Endothelial cell of umbilical vein (primary cell): ENCODE results near the gene SORCS2. TPM values are rescaled to one million over a fixed set of nuclear protein-coding genes. Genes with fewer than 3 reads are reported as not detected.

Experiments
- BruUV-seq: library from RNA; stranded (reverse); fragments of 400-500 nt; replicated peaks from 2 replicates; lab custom pipeline; 2021; lab: Mats Ljungman, UMichigan
- CTCF ChIA-PET: fragments of 300-600, 350-600 bp; sonication (Branson Sonifier 250); formaldehyde crosslinking; loops from one replicate; lab custom pipeline; 2021; ENCODE audit warnings: antibody characterized with exemption, inconsistent platforms; lab: Charles Lee
- POLR2A ChIA-PET: fragments of 300-600, 350-600 bp; sonication (Branson Sonifier 250); formaldehyde crosslinking; loops from one replicate; lab custom pipeline; 2021; ENCODE audit warnings: antibody characterized with exemption, inconsistent platforms; lab: Charles Lee
- DNase-seq: peaks from one replicate; pipeline ENCODE4 v3.0.0-alpha.2; 2011; ENCODE audit warnings: low read depth, low spot score
- FAIRE-seq: peaks from 2 replicates; lab custom pipeline; 2011; peaks lifted over from hg19 to GRCh38; lab: Jason Lieb, UNC
- H2AFZ ChIP-seq: 2 replicates; pipeline ENCODE4 v1.6.0; 2012; ENCODE audit warnings: low read depth, low read length, control low read depth, inconsistent platforms
- H3K27ac ChIP-seq: 2 replicates; pipeline ENCODE4 v1.5.1; 2011; ENCODE audit warnings: low read depth, mild to moderate bottlenecking, control low read depth, low read length, moderate library complexity; ENCODE audit not compliant: insufficient read depth
- H3K27me3 ChIP-seq, 2 experiments: 2 replicates each; pipeline versions ENCODE4 v1.6.0 to v1.6.1; 2011; ENCODE audit warnings: low read length in 2 of 2, mixed read lengths in 1 of 2; ENCODE audit not compliant: control insufficient read depth in 2 of 2, insufficient read depth in 2 of 2
- H3K36me3 ChIP-seq, 2 experiments: 2 replicates in 1 of 2; 3 replicates in 1 of 2; pipeline ENCODE4 v1.5.1; 2011; ENCODE audit warnings: low read length in 2 of 2, mild to moderate bottlenecking in 1 of 2, moderate library complexity in 1 of 2; ENCODE audit not compliant: control insufficient read depth in 2 of 2, insufficient read depth in 2 of 2; ENCODE audit errors: extremely low read depth in 1 of 2
- H3K4me1 ChIP-seq: 3 replicates; pipeline ENCODE4 v1.5.1; 2011; ENCODE audit warnings: mild to moderate bottlenecking, low read length; ENCODE audit not compliant: control insufficient read depth, insufficient read depth; ENCODE audit errors: extremely low read depth
- H3K4me2 ChIP-seq: 2 replicates; pipeline ENCODE4 v1.6.1; 2011; ENCODE audit warnings: low read length, control low read depth, mixed read lengths; ENCODE audit not compliant: insufficient read depth
- H3K4me3 ChIP-seq, 3 experiments: fragments of 200-600 bp in 1 of 3; sonication (generic), shearing (Covaris generic) in 1 of 3; replicated peaks in 1 of 3; 2 replicates each; pipeline ENCODE4 v1.5.1; 2011 to 2016; ENCODE audit warnings: control low read depth in 3 of 3, low read length in 3 of 3, mild to moderate bottlenecking in 2 of 3, inconsistent platforms in 1 of 3, low read depth in 1 of 3, moderate library complexity in 1 of 3; ENCODE audit not compliant: insufficient read depth in 1 of 3
- H3K79me2 ChIP-seq: 2 replicates; pipeline ENCODE4 v1.6.0; 2012; ENCODE audit warnings: low read length, inconsistent platforms; ENCODE audit not compliant: control insufficient read depth, insufficient read depth
- H3K9ac ChIP-seq: replicated peaks from 2 replicates; pipeline ENCODE3; 2011; ENCODE audit warnings: low read length, control low read depth; ENCODE audit not compliant: insufficient read depth; ENCODE audit errors: extremely low read depth
- H3K9me1 ChIP-seq: replicated peaks from 3 replicates; pipeline ENCODE4 v1.6.0; 2011; ENCODE audit warnings: mild to moderate bottlenecking, low read length; ENCODE audit not compliant: control insufficient read depth, insufficient read depth; ENCODE audit errors: extremely low read depth
- H3K9me3 ChIP-seq: replicated peaks from 2 replicates; pipeline ENCODE4 v1.5.1; 2012; ENCODE audit warnings: low read length, inconsistent platforms; ENCODE audit not compliant: control insufficient read depth, insufficient read depth
- H4K20me1 ChIP-seq: replicated peaks from 2 replicates; pipeline ENCODE3; 2011; ENCODE audit warnings: mild to moderate bottlenecking, low read length; ENCODE audit not compliant: control insufficient read depth, insufficient read depth; ENCODE audit errors: extremely low read depth
- CTCF ChIP-seq, 2 donors: IDR thresholded peaks; 1 replicate in 1 of 2; 2 replicates in 1 of 2; pipeline ENCODE4 v1.5.1; 2011; ENCODE audit warnings: low read length in 2 of 2, mild to moderate bottlenecking in 2 of 2, moderate library complexity in 2 of 2, control low read depth in 1 of 2, inconsistent platforms in 1 of 2, low read depth in 1 of 2; ENCODE audit not compliant: insufficient read depth in 1 of 2; ENCODE audit errors: extremely low read depth in 1 of 2
- EZH2 ChIP-seq: IDR thresholded peaks from 2 replicates; pipeline ENCODE4 v1.6.1; 2012; ENCODE audit warnings: borderline replicate concordance, low read depth, mild to moderate bottlenecking, moderate library complexity, low read length, inconsistent platforms; ENCODE audit not compliant: severe bottlenecking
- GATA2 ChIP-seq: IDR thresholded peaks from 2 replicates; pipeline ENCODE4 v1.7.0; 2011; ENCODE audit warnings: low read depth, mild to moderate bottlenecking, moderate library complexity, mixed read lengths, low read length; ENCODE audit not compliant: insufficient read length, insufficient read depth
- JUN ChIP-seq: IDR thresholded peaks from 2 replicates; pipeline ENCODE4 v1.6.1; 2011; ENCODE audit warnings: borderline replicate concordance, low read depth; ENCODE audit not compliant: insufficient read length, insufficient read depth
- MAX ChIP-seq: IDR thresholded peaks from 2 replicates; pipeline ENCODE4 v1.6.1; 2011; ENCODE audit not compliant: insufficient read depth, insufficient read length
- MYC ChIP-seq: IDR thresholded peaks from one replicate; pipeline ENCODE4 v1.6.1; 2011; ENCODE audit warnings: mild to moderate bottlenecking, low read depth, low read length
- POLR2A ChIP-seq: IDR thresholded peaks from 2 replicates; pipeline ENCODE4 v1.6.1; 2012; ENCODE audit warnings: low read depth, mild to moderate bottlenecking, control low read depth, low read length
- POLR2AphosphoS5 ChIP-seq: IDR thresholded peaks from 2 replicates; pipeline ENCODE4 v1.6.1; 2012; ENCODE audit warnings: low read depth, mild to moderate bottlenecking, control low read depth, low read length, moderate library complexity; ENCODE audit not compliant: insufficient read depth
- dilution Hi-C: fragments of 300-500 bp; cut with MboI; formaldehyde crosslinking; loops from one replicate; pipeline ENCODE4 v1.15.0; 2019; ENCODE audit warnings: low sequenced_read_pairs; ENCODE audit not compliant: extremely low pct_ligation_motif_present
- intact Hi-C: fragments of 100-400 bp; cut with micrococcal nuclease; formaldehyde crosslinking; loops from one replicate; pipeline ENCODE4 v1.10.0; 2022
- polyA plus RNA-seq, 4 experiments: library from polyadenylated mRNA; depleted of rRNA in 3 of 4; stranded (reverse) in 3 of 4; unstranded in 1 of 4; fragments of >200 nt; gene quantifications; 2 replicates each; pipeline versions ENCODE4 v1.2.1 to v1.2.3, GENCODE V29; 2011 to 2012; ENCODE audit warnings: missing spikeins in 1 of 4
- total RNA-seq: library from RNA; stranded (reverse); gene quantifications from 2 replicates; pipeline ENCODE4 v1.2.3, GENCODE V29; 2021

The SORCS2 gene
- total and polyA plus RNA-seq, 2 donors (not counting 3 experiments of a cell fraction or from before 2014, with no cell fraction given), result not detected

- ChIA-PET POLR2A (no interaction called here), CTCF (no interaction called here)
- Histone ChIP-seq H3K9me3 (no peaks in the 10 kb centered on the region), H3K9me1 (no peaks in the 10 kb centered on the region), H3K4me2 (no peak overlapping the region), H3K4me1 (no peaks in the 10 kb centered on the region), H3K27ac (no peak overlapping the region), H4K20me1 (no peaks in the 10 kb centered on the region), H3K36me3 (no peaks in the 10 kb centered on the region), H3K79me2 (no peaks in the 10 kb centered on the region), H3K27me3 (no peaks in the 10 kb centered on the region), H2AFZ (no peak overlapping the region), H3K4me3 (no peak overlapping the region), H3K9ac (no peak overlapping the region)
- BruUV-seq, result no TSS peak
- FAIRE-seq, result no peak
- intact Hi-C loops, result no loop called here
- dilution Hi-C loops, result no loop called here
- TF ChIP-seq GATA2, result no peak
- no peak for TF ChIP-seq JUN
- TF ChIP-seq MYC, result no peak
- TF ChIP-seq POLR2A, result no peak
- TF ChIP-seq EZH2, result no peak
- no peak for TF ChIP-seq POLR2AphosphoS5
- TF ChIP-seq CTCF (IDR thresholded peaks at IDR 0.05; ENCODE audit: extremely low read depth in 1 of 2, insufficient read depth in 1 of 2, low read depth in 1 of 2, low read length in 2 of 2), result no peak
- TF ChIP-seq MAX, result no peak
- no peak for DNase-seq
These were observed 227.8 kb downstream of the SORCS2 start for GRCh38 chr4:7419961-7420660.
